HepG2 (cell line): ENCODE data around the gene METTL1. TPM values are rescaled to one million over a fixed set of nuclear protein-coding genes. Genes with fewer than 3 reads are reported as not detected.

ENCODE experiments used
- CBX5 ChIP-seq: sonication (generic); formaldehyde crosslinking; IDR thresholded peaks from 2 replicates; pipeline ENCODE4 v1.4.0; 2020; ENCODE audit warnings: missing genetic modification reagents, borderline replicate concordance
- CHD2 ChIP-seq: IDR thresholded peaks from 2 replicates; pipeline ENCODE4 v1.6.1; 2011; ENCODE audit warnings: low read depth, low read length, improper control_type of control experiment
- CREM ChIP-seq, 2 experiments: sonication (generic) in 1 of 2; formaldehyde crosslinking in 1 of 2; IDR thresholded peaks; 2 replicates each; pipeline versions ENCODE4 v1.4.0 to v1.6.1; 2016 to 2020; ENCODE audit warnings: antibody characterized with exemption in 1 of 2, mild to moderate bottlenecking in 1 of 2, missing genetic modification reagents in 1 of 2
- ELF3 ChIP-seq: IDR thresholded peaks from 2 replicates; pipeline ENCODE4 v1.6.1; 2016; ENCODE audit warnings: missing genetic modification reagents, missing compliant biosample characterization
- ETV5 ChIP-seq: IDR thresholded peaks from 2 replicates; pipeline ENCODE4 v1.6.1; 2018; ENCODE audit warnings: missing biosample characterization, missing genetic modification reagents, inconsistent platforms, borderline replicate concordance
- FOXJ3 ChIP-seq: sonication (generic); formaldehyde crosslinking; IDR thresholded peaks from 2 replicates; pipeline ENCODE4 v1.4.0; 2020; ENCODE audit warnings: missing genetic modification reagents, mild to moderate bottlenecking, borderline replicate concordance
- GRHL1 ChIP-seq: sonication (generic); formaldehyde crosslinking; conservative IDR thresholded peaks from 2 replicates; pipeline ENCODE4 v1.8.0; 2022; ENCODE audit warnings: missing genetic modification reagents
- HDAC1 ChIP-seq: sonication (generic); formaldehyde crosslinking; IDR thresholded peaks from 2 replicates; pipeline ENCODE4 v1.5.1; 2020; ENCODE audit warnings: mild to moderate bottlenecking, missing genetic modification reagents
- HMGXB3 ChIP-seq: sonication (generic); formaldehyde crosslinking; IDR thresholded peaks from 2 replicates; pipeline ENCODE4 v1.4.0; 2020; ENCODE audit warnings: missing genetic modification reagents, borderline replicate concordance
- MEIS1 ChIP-seq: sonication (generic); formaldehyde crosslinking; IDR thresholded peaks from 2 replicates; pipeline ENCODE4 v1.9.0; 2021; ENCODE audit warnings: mild to moderate bottlenecking, missing genetic modification reagents, moderate library complexity, borderline replicate concordance
- MTERF4 ChIP-seq: sonication (generic); formaldehyde crosslinking; IDR thresholded peaks from 2 replicates; pipeline ENCODE4 v1.8.0; 2023; ENCODE audit warnings: mild to moderate bottlenecking, missing genetic modification reagents
- MYC ChIP-seq: sonication (generic); formaldehyde crosslinking; IDR thresholded peaks from 2 replicates; pipeline ENCODE4 v1.9.0; 2021; ENCODE audit warnings: missing genetic modification reagents, borderline replicate concordance
- ONECUT2 ChIP-seq: sonication (generic); formaldehyde crosslinking; IDR thresholded peaks from 2 replicates; pipeline ENCODE4 v1.4.0; 2020; ENCODE audit warnings: missing genetic modification reagents
- SETDB1 ChIP-seq: sonication (generic); formaldehyde crosslinking; IDR thresholded peaks from 2 replicates; pipeline ENCODE4 v1.5.1; 2020; ENCODE audit warnings: missing genetic modification reagents, mild to moderate bottlenecking, borderline replicate concordance
- UBTF ChIP-seq: sonication (generic); formaldehyde crosslinking; IDR thresholded peaks from 2 replicates; pipeline ENCODE4 v1.4.0; 2020; ENCODE audit warnings: mild to moderate bottlenecking, missing genetic modification reagents
- ZBTB38 ChIP-seq: sonication (generic); formaldehyde crosslinking; IDR thresholded peaks from 2 replicates; pipeline ENCODE4 v1.5.1; 2020; ENCODE audit warnings: mild to moderate bottlenecking, missing genetic modification reagents
- ZFP1 ChIP-seq: IDR thresholded peaks from 2 replicates; pipeline ENCODE4 v1.6.1; 2016
- ZNF207 ChIP-seq: fragments of 450-650 bp; IDR thresholded peaks from 2 replicates; pipeline ENCODE4 v1.6.1; 2016; ENCODE audit warnings: antibody characterized with exemption, borderline replicate concordance
- ZNF878 ChIP-seq: sonication (generic); formaldehyde crosslinking; IDR thresholded peaks from 2 replicates; pipeline ENCODE4 v1.8.1; 2023; ENCODE audit warnings: mild to moderate bottlenecking, missing genetic modification reagents, moderate library complexity
- polyA plus RNA-seq, 8 experiments: library from polyadenylated mRNA; depleted of rRNA in 3 of 8; stranded (reverse) in 7 of 8; unstranded in 1 of 8; fragments of >200 nt; fragmentation: Illumina TruSeq in 4 of 8; extraction: Trizol in 4 of 8; gene quantifications; 2 replicates each; pipeline versions ENCODE4 v1.2.1 to v1.2.3, GENCODE V29; 2011 to 2016; ENCODE audit warnings: low read depth in 4 of 8, missing spikeins in 1 of 8, mixed read lengths in 1 of 8; ENCODE audit not compliant: insufficient read depth in 1 of 8
- total RNA-seq, 5 experiments: library from RNA; depleted of rRNA; stranded (reverse); fragments of >200 nt; fragmentation: Illumina TruSeq; extraction: Trizol; gene quantifications; 2 replicates each; pipeline ENCODE4 v1.2.3, GENCODE V29; 2016; ENCODE audit warnings: low read depth in 1 of 5

The METTL1 gene
- total and polyA plus RNA-seq, 2 of the 13 experiments (the other 11 are each of a cell fraction or from before 2014, with no cell fraction given): 34.7 to 36.9 TPM

GRCh38 chr12:57756406-57757341 lies 15.2 kb downstream of the METTL1 start (continued):
- TF ChIP-seq CBX5: 0 out of 2 replicates have a peak, but pooled peaks have one; percentile 20
- peak; percentile 59; the same call in 1 of the 2 replicates for TF ChIP-seq MEIS1 (CRISPR knock-in tag)
- no peak for TF ChIP-seq GRHL1 (CRISPR knock-in tag)
- TF ChIP-seq HDAC1 (CRISPR knock-in tag): peak; percentile 35; the same call in 1 of the 2 replicates
- no peak for TF ChIP-seq ELF3 (CRISPR knock-in tag)
- no peak for TF ChIP-seq FOXJ3 (CRISPR knock-in tag)
- peak; percentile 28; the same call in 1 of the 2 replicates for TF ChIP-seq MYC (CRISPR knock-in tag)
- no peak for TF ChIP-seq ZNF878
- no peak for TF ChIP-seq ONECUT2 (CRISPR knock-in tag)
- TF ChIP-seq UBTF (CRISPR knock-in tag): peak; percentile 50; the same call in 1 of the 2 replicates
- no peak for TF ChIP-seq CREM (IDR thresholded peaks at IDR 0.05)
- no peak for TF ChIP-seq CREM (CRISPR knock-in tag; IDR thresholded peaks at IDR 0.05)
- TF ChIP-seq ZFP1 (CRISPR knock-in tag): no peak
- no peak for TF ChIP-seq CHD2
- 0 out of 2 replicates have a peak, but pooled peaks have one; percentile 23 for TF ChIP-seq ETV5 (CRISPR knock-in tag)
- TF ChIP-seq MTERF4: no peak
- TF ChIP-seq HMGXB3 (CRISPR knock-in tag): no peak
- peak; percentile 89 for TF ChIP-seq ZBTB38 (CRISPR knock-in tag)
- TF ChIP-seq SETDB1 (CRISPR knock-in tag): no peak
- TF ChIP-seq ZNF207: no peak
